ENCODE data around the gene LHX3. TPM values are rescaled to one million over a fixed set of nuclear protein-coding genes. Genes with fewer than 3 reads are reported as not detected.

LHX3 gene
- total RNA-seq, 1 experiment from 2014 or later = not detected

DNA sequence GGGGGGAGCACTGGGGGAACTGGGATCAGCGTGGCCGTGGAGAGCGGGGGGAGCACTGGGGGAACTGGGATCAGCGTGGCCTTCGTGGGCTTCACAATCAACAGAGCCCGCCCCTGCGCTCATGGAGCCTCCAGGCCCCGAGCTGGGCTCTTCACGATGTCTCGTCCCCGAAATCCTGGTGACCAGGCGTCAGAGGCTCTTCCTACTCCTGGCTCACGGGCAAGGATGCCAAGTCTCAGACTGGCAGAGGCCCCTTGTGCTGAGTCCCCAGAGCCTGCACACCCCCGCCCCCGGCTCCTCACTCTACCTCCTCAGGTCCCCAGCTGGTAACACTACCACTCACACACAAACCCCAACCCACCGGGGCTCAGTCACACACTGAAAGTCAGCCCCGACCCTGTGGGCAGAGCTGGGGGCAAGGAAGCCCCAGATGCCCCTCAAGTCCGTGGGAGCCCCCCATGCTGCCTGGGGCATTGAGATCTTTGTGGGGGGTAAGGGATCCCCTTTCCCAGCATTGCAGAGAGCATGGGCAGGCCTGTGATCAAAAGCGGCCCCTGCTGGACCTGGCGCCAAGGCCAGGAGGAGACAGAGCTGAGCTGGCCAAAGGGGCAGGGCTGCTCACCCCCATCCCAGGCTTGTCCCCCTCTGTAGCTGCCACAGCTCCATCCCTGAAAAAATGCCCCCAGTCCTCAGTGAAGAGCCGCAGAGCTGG lies 26.7 kb downstream of the LHX3 start:
- H3K4me2 ChIP-seq (ENCODE audit: insufficient read depth, insufficient read length, low read length) = no peak overlapping the region
- no peak overlapping the region for H3K4ac ChIP-seq (ENCODE audit: low read depth, low read length)
- H2AFZ ChIP-seq (ENCODE audit: low read length) = no peak overlapping the region
- no peak overlapping the region for H2BK120ac ChIP-seq (ENCODE audit: low read depth, low read length, poor library complexity, severe bottlenecking)
- no peaks in the 10 kb centered on the region for H3K79me2 ChIP-seq (ENCODE audit: insufficient read depth, low read length)
- H3K27me3 ChIP-seq (ENCODE audit: insufficient read depth, low read length) = no peaks in the 10 kb centered on the region
- H4K8ac ChIP-seq (replicated peaks; ENCODE audit: insufficient read length, low read depth, low read length) = no peak overlapping the region
- TF ChIP-seq, protein P1, sequence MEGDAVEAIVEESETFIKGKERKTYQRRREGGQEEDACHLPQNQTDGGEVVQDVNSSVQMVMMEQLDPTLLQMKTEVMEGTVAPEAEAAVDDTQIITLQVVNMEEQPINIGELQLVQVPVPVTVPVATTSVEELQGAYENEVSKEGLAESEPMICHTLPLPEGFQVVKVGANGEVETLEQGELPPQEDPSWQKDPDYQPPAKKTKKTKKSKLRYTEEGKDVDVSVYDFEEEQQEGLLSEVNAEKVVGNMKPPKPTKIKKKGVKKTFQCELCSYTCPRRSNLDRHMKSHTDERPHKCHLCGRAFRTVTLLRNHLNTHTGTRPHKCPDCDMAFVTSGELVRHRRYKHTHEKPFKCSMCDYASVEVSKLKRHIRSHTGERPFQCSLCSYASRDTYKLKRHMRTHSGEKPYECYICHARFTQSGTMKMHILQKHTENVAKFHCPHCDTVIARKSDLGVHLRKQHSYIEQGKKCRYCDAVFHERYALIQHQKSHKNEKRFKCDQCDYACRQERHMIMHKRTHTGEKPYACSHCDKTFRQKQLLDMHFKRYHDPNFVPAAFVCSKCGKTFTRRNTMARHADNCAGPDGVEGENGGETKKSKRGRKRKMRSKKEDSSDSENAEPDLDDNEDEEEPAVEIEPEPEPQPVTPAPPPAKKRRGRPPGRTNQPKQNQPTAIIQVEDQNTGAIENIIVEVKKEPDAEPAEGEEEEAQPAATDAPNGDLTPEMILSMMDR (conservative IDR thresholded peaks at IDR 0.05) = no peak
- no peak overlapping the region for H3T11ph ChIP-seq (ENCODE audit: low read length)
- H2BK20ac ChIP-seq (ENCODE audit: low read depth, low read length, poor library complexity, severe bottlenecking) = no peak overlapping the region
- no peak overlapping the region for H2BK12ac ChIP-seq (ENCODE audit: insufficient read length, low read depth, low read length)
- no peak overlapping the region for H4K5ac ChIP-seq (ENCODE audit: insufficient read length, low read depth, low read length)
- no peak overlapping the region for H3K14ac ChIP-seq (ENCODE audit: insufficient read depth, low read length)
- H4K91ac ChIP-seq (ENCODE audit: insufficient read length, low read depth, low read length) = no peak overlapping the region
- H3K9ac ChIP-seq (ENCODE audit: extremely low read depth, insufficient read length, low read length) = no peak overlapping the region
- H3K4me1 Mint-ChIP-seq = peaks cover 10 to 35% of the 10 kb centered on the region in 2 experiments
- H3K23me2 ChIP-seq (ENCODE audit: insufficient read length, low read depth, low read length, poor library complexity, severe bottlenecking) = no peaks in the 10 kb centered on the region
- no peak for DNase-seq
- 0 out of 2 replicates have a peak, but pooled peaks cover 2% of the 10 kb centered on the region for H3K27me3 Mint-ChIP-seq (ENCODE audit: low read depth)
- no peak overlapping the region for H3K18ac ChIP-seq (ENCODE audit: insufficient read length, low read depth, low read length)
- H3K4me3 Mint-ChIP-seq = no peak overlapping the region
- no peaks in the 10 kb centered on the region for H3K9me3 ChIP-seq (ENCODE audit: control insufficient read depth, low read depth, low read length)
- no CpG with 5 or more reads among the region's 21 CpGs for WGBS (ENCODE audit: extremely low coverage, insufficient read length, low lambda C conversion rate)
- H3K56ac ChIP-seq (ENCODE audit: insufficient read length, low read depth, low read length) = no peak overlapping the region
- H3K79me1 ChIP-seq (ENCODE audit: insufficient read depth, low read depth, low read length, poor library complexity, severe bottlenecking) = no peaks in the 10 kb centered on the region
- H2AK5ac ChIP-seq (ENCODE audit: insufficient read length, low read length) = no peak overlapping the region
- H3K9me3 Mint-ChIP-seq = no peaks in the 10 kb centered on the region; a peak in 2 of 5 replicates
- no peaks in the 10 kb centered on the region for H4K20me1 ChIP-seq (ENCODE audit: control insufficient read depth, insufficient read depth, insufficient read length)
- no peak overlapping the region for H2BK15ac ChIP-seq (ENCODE audit: low read depth, low read length)
- no peaks in the 10 kb centered on the region for H3K4me1 ChIP-seq (ENCODE audit: insufficient read depth, low read length)
- no peak overlapping the region for H3K27ac ChIP-seq (ENCODE audit: insufficient read length, low read depth, low read length)
- H2BK5ac ChIP-seq (ENCODE audit: insufficient read length, low read length) = no peak overlapping the region
- H3K36me3 Mint-ChIP-seq (ENCODE audit: insufficient read depth in 1 of 3, low read depth in 3 of 3) = no peaks in the 10 kb centered on the region
- H3K23ac ChIP-seq (ENCODE audit: insufficient read length, low read depth, low read length) = no peak overlapping the region
- H3K27ac Mint-ChIP-seq = no peak overlapping the region

Measured in H9 (cell line).